HCEC 1CT (cell line): ENCODE results near the gene RASSF4.
A peak's percentile ranks its signal among the peaks of the same experiment; 100 is the strongest.

ENCODE experiments used
- DNase-seq: peaks from one replicate; pipeline ENCODE4 v3.0.0-alpha.2; 2017

The RASSF4 gene

GRCh38 chr10:45015590-45015989 lies 56.0 kb downstream of the RASSF4 start:
- DNase-seq = no peak

GRCh38 chr10:45023426-45023825 lies 63.8 kb downstream of the RASSF4 start:
- DNase-seq = peak; percentile 61

- peak; percentile 40 for DNase-seq
Measured at GRCh38 chr10:45034301-45034700, 74.7 kb downstream of the RASSF4 start.

- DNase-seq = no peak
Measured at GRCh38 chr10:45035673-45036072, 76.1 kb downstream of the RASSF4 start.

GRCh38 chr10:45040921-45041542 lies 81.4 kb downstream of the RASSF4 start:
- DNase-seq = peak; percentile 35

GRCh38 chr10:45044290-45044689 lies 84.7 kb downstream of the RASSF4 start:
- DNase-seq = no peak
